DMS114 treated with DMSO at 0.1 percent for 48 hours (cell line): ENCODE measurements around the gene TUBB1.

Source experiments
- DNase-seq: peaks from one replicate; lab custom pipeline; 2025; ENCODE audit not compliant: unreplicated experiment; lab: John Stamatoyannopoulos, UW

TUBB1 gene

DNA sequence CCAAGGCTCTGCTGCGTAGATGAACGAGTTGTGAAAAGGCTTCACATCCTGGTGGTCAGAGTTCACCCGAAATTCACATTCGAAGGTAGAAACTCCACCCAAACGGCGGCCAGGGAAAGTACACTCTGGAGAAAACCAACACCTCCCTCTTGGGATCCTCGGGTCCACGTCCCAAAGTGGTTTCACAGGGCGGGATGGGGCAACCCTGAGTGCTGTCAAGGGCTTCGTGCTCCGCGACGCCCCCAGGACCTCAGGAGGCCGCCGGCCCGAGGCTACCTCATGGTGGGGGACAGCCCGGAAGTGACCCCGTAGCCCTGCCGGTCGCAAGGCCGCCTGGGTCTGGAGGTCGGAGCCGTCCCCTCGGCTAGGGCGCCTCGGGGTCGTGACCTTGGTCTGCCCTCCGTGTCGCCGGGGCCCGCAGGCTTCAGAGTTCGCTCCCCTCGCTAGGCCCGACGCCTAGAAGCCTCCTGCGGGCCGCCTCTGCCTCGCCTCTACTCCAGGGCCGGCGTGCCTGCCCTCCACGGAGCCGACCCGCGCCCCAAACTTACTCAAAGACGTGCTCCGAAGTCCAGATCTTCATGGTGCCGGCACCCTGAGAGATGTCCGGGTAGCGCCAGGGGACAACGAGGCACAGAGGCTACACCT, 23.0 kb downstream of the TUBB1 start, which contains the start of gene PRELID3B:
Gene PRELID3B, minus strand, starts transcription at position 636 of the 645 bp plus-strand sequence. Its CDS starts 56 bp downstream, at position 580.
- no peak for DNase-seq

GRCh38 chr20:59042796-59043631, 23.8 kb downstream of the TUBB1 start:
- peak; percentile 69 for DNase-seq

DNA sequence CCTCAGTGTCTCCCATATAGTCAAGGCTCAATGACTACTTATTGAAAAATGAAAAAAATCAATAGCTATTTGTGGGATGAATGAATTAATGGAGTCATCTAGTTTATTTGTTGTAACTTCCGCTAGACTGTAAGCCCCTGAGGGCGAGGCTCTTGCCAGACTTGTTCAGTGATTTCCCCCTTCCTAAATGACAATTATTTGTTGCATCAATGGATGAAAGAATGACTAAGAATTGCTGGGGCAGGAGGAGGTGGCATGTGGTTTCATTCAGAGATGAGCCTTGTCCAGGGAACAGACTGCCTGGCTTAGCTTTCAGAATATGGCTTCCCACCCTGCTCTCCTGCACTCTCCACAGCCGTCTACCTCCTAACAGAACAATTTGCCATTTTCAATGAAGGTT, 24.5 kb downstream of the TUBB1 start:
- DNase-seq: no peak

- DNase-seq: no peak
Observed at GRCh38 chr20:59044295-59044694, 25.1 kb downstream of the TUBB1 start.

- DNase-seq: no peak
Observed at GRCh38 chr20:59044796-59045195, 25.6 kb downstream of the TUBB1 start.

GRCh38 chr20:59046862-59047261, 27.6 kb downstream of the TUBB1 start:
- DNase-seq: no peak

DNA sequence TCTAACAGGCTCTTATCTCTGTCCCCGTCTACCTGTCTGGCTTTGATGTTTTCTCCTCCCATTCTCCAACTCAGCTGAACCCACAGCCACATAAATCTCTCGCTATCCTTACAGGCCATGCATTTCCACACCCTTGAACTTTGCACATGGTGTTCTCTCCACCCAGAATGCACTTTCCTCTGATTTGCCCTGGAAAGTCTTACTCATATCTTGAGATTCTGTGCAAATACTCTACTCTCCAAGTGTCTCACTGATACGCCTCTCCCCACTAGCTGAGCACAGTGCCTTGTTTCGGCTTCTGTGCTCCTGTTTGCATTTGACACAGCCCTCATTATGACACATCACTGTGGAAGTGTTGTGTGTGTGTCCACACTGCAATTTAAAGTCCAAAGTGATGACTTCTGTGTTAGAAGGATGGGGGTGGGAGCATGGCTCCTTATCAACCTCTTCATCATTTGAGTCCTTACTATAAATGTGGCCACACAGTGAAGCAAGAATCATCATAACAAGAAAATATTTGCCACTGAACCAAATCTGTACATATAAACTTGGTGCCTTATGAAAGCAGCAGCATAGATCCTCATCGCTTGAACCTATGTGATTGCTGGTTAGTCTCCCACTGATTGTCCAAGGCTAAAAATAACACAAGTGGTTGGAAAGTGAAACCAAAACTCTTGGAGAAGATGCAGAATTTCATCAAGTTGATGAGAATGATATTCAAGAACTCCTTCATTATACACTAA, 28.9 kb downstream of the TUBB1 start:
- DNase-seq: no peak

DNA sequence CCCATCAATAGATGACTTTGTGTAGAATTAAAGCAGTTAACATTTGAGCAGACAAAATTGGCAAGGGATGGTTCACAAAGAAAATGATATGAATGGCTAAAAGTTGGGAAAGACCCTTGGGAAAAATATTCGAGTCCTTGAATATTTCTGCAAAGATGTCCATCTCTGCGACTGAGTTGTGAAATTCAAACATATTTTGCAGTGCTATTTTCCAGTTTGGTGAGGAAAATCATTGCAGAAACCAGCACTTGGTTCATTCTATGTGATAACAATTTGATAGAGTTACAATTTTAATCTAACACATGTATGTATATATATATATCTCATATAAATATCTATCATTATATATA, 29.4 kb downstream of the TUBB1 start:
- DNase-seq: no peak

DNA sequence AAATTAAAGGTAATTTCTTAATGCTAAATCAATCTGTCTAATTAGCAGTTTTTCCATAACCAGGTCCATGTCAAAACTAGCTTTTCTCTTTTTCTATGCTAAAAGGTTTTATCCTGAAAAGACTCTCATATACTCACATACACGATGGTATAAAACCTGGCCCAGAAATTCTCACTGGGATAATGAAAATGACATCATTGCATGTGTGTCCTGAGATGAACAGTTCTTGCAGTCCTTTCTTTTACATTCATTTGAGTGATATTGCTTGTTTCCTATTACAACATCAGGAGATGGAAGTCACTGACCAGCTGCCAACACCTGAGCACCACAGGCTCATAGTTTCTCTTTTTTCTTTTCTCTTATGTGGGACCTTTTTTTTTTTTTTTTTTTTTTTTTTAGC, 31.2 kb downstream of the TUBB1 start:
- no peak for DNase-seq

- DNase-seq: no peak
Observed at GRCh38 chr20:59051666-59052185, 32.5 kb downstream of the TUBB1 start.

GRCh38 chr20:59055302-59055701, 36.1 kb downstream of the TUBB1 start:
- no peak for DNase-seq

DNA sequence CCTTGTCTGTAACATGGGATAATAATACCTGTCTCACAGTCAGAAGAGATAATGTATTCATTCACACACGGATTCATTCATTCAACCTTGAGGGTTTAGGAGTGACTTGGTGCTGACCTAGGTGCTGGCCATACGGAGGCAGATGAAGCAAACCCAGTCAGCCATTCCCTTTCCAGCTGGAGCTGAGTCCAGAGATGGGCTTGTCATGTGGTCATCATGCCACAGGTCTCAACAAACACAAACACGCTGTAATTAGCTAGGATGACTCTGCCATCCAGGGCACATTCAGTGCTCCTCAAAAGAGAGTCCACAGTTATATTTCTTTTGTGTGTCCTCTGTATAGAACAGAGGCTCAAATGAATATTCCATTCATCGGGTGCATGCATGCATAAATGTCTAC, 42.9 kb downstream of the TUBB1 start:
- DNase-seq: no peak

DNA sequence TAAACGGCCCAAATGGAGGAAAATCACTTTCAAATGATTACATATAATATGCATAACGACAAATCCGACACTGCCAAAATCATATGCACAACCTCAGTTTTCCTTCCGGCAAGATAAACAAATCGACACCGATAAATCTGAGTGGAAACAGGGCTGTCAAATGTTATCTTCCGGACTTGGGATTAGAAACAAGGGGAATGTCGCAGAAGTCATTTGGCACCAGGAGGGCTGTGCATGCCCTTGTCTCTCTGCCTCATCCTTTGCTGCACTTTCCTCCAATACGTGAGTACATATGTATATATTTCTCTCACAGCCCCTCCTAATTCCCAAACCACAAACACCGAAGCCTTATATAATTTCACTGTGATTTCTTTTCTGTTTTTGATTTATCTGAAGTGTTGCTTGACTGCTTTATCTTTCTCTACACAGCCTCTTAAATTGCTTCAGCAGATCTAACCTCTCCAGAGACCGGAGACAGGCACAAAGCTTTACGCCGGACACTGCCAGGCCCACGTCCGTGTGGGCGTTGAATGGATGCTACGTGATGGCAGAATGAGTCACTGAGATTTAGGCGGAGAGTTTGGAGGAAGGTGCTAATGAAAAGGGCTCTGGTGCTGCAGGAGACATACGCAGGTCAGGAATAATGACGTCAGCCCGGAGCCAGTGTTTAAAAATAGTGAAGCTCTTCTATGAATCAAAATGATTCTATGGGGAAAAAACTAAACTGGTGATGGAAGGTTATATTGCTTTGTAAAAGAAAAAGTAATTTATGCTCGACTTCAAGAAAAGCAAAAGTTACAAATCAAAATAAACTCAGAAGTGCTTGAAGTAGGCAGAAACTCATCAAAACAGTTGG, 44.4 kb downstream of the TUBB1 start:
- DNase-seq: no peak

DNA sequence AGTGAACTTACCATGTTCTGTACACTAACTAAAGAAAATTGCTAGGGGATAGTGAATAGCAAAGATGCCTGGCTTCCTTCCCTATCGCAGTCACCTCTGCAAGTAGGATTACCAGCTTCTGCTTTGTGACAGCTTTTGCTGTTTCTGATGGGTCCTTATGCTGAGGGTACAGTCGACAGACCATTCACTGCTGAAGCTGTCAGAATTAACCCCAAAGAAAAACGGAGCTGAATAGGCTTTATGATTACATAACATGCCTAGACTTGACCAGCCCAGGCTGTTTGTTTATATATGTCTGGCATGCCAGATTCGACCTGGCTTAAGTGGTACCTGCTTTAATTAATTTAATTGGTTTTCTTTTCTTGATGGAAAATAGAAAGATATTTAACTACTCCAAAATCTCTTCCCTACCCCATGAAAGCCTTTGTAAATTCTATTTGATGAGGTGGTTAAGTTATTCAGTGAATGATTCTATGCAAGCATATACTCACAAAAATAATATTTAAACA, 45.0 kb downstream of the TUBB1 start:
- no peak for DNase-seq

DNA sequence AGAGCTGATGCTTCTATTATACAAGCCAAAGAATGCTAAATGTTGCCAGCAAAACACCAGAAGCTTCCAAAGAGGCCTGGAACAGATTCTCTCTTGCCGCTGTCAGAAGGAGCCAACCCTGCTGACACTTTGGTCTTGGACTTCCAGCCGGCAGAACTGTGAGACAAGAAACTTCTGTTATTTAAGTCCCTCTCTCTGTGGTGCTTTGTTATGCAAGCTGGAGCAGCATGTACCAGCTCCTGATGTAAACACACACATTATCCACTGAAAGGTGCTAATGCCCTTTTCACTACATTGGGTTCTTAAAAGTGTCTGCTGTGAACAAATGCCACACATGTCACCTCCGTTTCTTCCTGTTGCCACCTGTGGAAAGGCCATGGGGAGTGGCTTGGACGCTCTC, 49.3 kb downstream of the TUBB1 start:
- DNase-seq: no peak

DNA sequence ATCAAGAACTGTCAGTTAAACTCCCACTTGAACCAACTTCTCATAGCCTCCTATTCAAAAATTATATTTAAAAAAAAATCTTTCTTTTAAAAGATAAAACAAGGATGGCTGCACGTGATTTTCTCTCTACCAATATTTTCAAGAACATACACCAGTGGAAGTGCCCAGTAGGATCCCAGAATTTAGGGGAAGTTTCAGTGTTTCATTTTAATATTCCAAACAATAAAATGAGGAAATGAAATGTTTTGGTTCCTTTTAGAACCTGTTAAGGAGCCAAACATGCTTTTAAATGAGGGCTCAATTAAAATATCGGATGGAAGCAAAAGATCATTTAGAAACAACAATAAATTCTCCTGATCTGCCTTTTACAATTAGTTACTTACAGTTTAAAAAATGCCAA, 49.8 kb downstream of the TUBB1 start:
- no peak for DNase-seq

DNA sequence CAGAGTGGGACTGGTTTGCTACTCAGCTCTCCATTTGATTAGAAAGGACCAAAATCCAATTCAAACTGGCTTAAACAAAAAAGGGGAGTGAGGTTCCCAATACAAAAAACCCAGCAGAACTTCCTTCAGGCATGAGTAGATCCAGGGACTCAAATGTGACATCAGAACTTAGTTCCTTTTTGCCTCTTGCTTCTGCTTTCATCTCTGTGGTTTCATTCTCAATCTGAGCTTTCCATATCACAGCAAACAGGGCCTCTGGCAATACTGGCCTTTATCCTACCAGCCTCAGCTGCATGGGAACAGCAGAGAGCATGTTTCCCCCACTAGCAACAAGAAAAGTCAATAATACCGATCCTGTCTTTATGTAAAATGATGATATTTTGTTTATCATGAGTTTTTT, 52.0 kb downstream of the TUBB1 start:
- DNase-seq: no peak

- DNase-seq: no peak
Observed at GRCh38 chr20:59073582-59073981, 54.4 kb downstream of the TUBB1 start.

GRCh38 chr20:59074456-59074855, 55.2 kb downstream of the TUBB1 start:
- no peak for DNase-seq

GRCh38 chr20:59075934-59076508, 56.8 kb downstream of the TUBB1 start:
- no peak for DNase-seq
